ENCODE measurements around the gene FBXO21.

GRCh38 chr12:117105902-117106301 lies 84.4 kb downstream of the FBXO21 start:
- TF ChIP-seq CTCF (IDR thresholded peaks at IDR 0.05), result no peak
- no peak for TF ChIP-seq POLR2A (IDR thresholded peaks at IDR 0.05)
- no peak for TF ChIP-seq POLR2AphosphoS5 (IDR thresholded peaks at IDR 0.05)
